HG03521 (cell line): ENCODE results near the gene COMP.
"Not testable (repeated sequence)": the region's sequence is repeated elsewhere in the genome, so short reads cannot be mapped to it uniquely, and the experiment has no call there.

ENCODE experiments used
- ATAC-seq: cut with Tn5 transposase; IDR thresholded peaks from one replicate; pipeline ENCODE4 v1.9.1; 2021; ENCODE audit warnings: mild to moderate bottlenecking, moderate library complexity; ENCODE audit not compliant: unreplicated experiment

COMP gene

GRCh38 chr19:18749362-18750231, 41.5 kb downstream of the COMP start:
- no peak for ATAC-seq

GRCh38 chr19:18746401-18747325, 44.4 kb downstream of the COMP start:
- no peak for ATAC-seq

DNA sequence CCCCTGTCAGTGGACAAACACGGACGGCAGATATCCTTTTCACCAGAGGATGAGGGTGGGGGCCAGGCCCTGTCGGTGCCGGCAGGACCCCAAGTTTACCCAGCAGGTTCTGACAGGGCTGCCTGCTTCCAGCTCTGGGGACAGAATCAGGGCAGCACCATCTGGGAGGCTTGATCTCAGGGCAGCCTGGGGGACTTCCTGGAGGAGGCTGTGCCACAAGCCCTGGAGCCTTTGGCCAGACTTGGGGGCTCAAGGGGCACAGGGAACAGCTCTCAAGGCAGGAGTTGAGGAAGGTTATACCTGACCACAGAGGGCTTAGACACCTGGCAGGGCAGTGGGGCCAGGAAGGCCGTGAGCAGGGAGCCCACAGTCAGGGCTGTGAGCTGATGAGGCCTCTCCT, 45.2 kb downstream of the COMP start:
- no peak for ATAC-seq

DNA sequence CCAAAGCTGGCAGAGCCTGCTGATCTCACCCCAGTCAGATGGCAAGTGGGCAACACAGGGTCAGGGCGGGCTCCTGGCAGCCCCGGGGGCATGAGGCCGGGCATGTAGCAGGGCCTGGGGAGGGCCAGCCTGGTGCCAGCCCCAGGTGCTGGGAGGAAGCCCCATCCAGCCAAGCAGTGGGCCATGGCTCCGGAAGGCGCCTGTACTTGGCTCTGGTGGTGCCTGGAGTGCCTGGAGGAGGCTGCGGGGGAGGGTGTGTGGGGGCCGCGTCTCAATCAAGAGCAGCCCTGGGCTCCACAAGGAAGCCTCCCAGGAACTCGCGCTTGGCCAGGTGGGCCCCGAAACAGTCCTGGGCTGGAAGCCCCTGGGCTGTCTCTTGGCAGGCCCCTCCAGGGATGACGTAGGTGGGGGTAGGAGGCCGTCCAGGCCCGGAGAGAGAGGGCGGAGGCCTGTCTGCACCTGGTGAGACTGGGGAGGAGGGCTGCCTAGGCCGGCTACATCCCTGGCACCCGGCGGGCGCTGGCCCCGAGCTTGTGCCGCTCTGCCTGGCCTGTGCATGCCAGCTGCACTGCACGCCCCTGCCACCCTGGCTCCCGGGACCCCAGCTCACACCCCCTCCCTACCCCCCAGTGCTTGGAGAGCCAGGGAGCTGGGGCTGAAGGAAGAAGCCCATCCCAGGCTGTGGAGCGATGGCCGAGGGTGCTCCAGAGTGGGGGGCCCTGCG, 45.9 kb downstream of the COMP start:
- ATAC-seq, result no peak

DNA sequence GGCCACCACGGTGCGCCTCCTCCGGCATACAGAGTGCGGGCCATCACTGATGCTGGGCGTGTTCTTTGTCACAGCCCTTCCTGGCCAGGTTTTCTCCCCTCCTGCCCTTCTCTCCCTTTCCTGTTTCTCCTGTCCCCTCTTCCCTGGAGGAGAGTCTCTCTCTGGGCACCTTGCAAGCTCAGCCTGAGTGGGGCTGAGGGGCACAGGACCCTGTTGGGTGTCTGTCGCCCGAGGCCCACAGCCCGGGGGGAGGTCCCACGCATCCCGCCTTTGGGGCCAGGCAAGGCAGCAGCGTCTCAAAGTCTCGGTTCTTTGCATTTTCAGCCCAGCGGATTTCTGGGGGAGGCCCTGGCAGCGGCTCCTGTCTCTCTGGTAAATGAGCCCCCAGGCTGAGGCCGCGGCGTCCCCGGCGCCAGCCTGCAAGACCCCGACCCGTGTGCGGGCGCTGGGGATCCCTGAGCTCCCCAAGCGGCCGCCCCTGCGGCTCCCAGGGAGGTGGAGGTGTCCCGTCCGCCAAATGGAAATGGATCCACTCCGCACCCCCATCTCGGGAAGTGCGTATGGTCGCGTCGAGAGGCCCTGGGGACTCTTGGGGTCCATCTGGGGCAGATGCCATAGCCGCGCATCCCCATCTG, 47.2 kb downstream of the COMP start:
- no peak for ATAC-seq

DNA sequence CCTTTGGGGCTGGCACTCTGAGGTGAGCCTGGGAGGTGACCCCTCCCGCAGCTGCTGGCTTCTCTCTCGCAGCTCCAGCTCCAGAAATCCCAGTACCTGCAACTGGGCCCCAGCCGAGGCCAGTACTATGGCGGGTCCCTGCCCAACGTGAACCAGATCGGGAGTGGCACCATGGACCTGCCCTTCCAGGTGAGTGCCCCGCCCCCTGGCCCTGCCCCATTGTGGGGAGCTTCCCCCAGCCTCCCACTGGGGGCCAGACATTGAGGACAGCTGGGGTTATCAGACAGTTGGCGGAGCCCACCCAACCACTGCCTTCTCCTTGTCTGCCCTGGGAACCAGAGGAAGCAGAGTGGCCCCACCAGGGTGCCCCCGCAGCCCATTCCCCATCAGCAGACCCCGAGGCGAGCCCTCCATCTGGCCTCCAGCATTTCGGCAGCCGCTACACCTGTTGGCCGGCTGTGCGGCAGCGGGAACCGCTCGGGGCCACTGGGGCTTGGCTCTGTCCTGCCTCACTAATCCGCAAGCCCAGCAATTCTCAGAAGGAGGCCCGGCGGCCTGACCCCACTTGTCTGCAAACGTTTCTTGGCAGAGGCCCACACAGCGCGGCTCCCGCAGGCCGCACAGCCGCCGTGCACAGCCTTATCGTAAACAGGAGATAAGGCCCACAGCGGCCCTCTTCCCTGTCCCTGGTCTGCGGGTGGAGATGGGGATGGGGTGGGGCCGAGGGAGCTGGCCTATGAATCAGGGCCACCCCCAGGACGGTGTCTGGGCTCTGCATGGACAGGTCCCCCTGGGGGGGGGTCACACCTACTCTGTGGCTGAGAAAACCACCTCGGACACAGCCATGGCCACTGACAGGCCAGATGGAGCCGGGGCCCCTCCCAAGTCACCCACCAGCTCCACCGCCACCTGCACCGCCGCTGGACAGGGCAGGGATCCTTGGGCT, 48.0 kb downstream of the COMP start:
- no peak for ATAC-seq

- ATAC-seq, result no peak
These were observed 48.8 kb downstream of the COMP start for GRCh38 chr19:18742324-18742723.

DNA sequence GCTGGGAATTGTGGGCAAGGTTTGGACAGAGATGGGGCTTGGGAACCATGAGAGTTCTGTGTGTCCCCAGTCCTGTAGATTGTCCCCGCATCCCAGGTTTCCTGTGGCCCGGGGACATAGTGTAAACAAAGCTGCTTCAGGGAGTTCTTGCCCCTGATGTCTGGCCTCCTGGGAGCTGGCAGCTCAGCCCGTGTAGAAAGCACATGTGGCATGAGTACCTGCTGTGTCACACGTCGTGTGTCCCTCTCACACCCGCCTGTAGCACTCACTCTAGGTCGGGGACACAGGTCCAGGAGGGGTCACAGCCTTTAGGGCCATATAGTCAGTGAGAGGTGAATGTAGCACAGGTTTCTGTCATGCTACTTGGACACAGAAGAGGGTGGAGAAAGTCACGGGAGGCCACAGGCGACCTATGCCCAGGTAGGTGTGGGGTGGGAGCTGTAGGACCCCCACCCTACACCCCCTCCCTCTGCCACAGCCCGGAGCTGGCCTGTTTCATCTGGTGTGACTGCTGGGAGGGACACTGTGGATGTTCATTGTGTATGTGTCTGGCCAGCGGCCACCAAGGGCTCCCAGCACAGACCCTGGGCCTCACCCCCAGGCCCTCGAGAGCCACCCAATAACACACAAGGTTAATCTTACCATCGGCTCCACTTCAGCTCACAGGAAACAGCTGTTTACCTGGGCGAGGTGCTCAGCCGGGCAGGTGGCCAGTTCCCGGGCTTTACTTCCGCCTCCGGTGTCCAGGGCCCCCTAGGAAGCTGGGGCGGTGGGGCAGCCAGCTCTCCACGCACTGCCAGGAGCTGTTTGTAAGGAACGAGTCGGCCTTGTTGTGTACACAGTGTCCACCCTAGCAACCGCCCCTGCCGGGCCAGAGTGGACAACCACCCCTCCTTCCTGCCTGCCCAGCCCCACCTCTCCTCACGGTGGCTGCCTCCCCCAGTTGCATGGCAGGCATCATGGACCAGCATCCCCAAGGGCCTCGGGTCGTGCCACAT, 49.7 kb downstream of the COMP start:
- no peak for ATAC-seq

DNA sequence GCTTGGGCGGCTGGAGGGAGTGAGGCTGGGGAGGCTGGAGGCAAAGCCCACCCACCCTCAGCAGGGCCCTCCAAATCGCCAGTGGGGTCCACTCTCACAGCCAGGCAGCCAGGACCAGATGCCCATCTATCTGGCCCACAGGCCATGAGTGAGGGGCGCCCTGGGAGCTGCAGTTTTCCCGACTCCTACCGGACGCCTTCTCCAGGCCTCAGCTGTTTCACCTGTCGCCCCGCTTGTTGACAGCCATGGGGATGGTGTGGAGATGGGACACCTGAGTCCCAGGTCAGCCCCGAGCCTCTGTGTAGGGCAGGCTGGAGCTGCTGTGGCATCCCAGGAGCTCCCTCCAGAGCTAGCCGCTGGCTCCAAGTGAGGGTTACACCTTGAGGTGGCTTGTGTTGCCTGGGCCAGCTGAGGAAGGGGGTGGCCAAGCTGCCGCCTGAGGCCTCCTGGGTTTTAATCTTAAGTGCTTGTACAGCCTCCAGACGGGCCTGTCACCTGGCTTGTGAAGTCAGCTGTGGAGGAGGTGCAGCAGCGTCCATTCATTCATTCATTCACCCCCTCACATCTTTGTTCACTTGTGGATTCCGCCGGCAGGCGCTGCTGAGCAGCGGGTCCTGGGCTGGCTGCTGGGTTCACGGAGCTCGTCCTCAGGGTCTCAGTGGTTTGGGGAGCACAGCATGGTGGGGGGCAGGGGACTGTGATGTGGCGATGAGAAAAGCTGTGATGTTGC, 52.0 kb downstream of the COMP start:
- no peak for ATAC-seq

DNA sequence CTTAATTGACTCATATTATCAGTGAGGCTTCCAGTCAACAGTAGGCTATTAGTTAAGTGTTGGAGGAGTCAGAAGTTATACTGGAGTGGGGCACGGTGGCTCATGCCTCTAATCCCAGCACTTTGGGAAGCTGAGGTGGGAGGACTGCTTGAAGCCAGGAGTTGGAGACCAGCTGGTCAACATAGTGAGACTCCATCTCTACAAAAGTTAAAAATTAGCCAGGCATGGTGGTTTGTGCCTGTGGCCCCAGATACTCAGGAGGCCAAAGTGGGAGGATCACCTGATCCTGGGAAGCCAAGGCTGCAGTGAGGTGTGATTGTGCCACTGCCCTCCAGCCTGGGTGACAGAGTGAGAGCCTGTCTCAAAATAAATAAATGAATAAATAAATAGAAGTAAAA, 53.2 kb downstream of the COMP start:
- ATAC-seq, result no peak

GRCh38 chr19:18737337-18737953, 53.7 kb downstream of the COMP start:
- no peak for ATAC-seq

DNA sequence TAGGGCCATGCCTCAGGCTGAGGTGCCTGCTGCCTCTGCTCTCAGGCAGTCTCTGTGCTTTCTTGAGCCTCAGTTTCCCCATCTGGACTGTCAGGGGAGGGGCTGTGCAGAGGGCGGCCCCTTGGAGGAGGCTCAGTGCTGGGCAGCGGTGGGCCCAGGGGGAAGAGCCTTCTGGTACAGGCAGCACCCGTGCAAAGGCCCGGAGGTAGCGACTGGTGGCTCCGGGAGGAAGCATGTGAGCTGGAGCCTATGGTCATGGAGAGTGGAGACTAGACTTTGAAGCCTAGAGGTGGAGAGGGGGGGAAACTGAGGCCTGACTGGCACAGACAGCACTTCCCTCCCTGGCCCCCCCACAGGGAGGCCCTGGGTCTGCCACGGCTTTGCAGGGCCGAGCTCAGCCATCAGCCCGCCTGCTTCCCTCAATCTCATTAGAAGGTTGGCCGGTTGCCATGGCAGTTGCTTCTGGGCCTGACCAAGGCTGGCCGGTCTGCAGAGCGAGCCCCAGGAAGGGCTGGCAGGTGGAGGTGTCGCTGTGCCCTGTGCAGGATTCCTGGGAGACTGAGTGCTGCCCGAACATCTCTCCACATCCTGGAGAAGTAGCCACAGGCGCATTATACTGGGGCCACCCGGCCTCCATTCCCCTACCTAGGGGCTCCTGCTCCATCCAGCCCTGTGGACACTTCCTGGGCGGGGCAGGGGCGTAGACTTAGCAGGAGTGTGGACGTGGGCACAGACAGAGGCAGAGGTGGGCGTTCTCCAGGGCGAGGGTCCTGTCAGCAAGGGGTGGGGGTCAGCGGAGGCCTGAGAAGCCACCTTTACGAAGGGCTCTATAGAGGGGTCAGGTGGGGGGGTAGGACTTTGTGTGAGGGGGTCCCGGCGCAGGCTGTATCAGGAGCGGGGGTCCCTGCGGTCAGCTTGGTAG, 54.4 kb downstream of the COMP start:
- no peak for ATAC-seq

- no peak for ATAC-seq
These were observed 55.4 kb downstream of the COMP start for GRCh38 chr19:18735752-18736151.

DNA sequence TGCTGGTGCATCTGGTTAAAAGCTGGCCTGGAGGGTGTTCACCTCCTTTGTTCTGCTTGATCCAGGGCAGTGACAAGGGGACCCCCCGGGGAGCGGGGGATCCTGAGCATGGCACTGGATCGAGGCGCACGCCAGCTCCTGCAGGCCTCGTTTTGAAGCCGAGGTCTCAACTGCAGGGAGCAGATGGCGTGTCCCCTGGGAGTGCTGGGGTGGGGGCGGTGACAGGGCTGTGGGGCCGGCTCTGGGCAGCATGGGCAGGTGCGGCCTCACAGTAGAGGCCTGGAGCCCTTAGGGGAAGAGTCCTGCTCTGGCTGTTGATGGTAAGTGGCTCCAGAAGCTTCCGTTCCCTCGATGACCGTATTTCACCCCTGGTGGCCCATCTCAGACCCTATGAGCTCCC, 55.8 kb downstream of the COMP start:
- ATAC-seq, result no peak

- ATAC-seq, result not testable (repeated sequence)
These were observed 57.3 kb downstream of the COMP start for GRCh38 chr19:18733762-18734332.

- ATAC-seq, result no peak
These were observed 57.9 kb downstream of the COMP start for GRCh38 chr19:18733196-18733647.
